Stimulated activated CD4-positive, alpha-beta T cell treated with anti-CD3 and anti-CD28 coated beads, Interleukin-2, amount 100 ng/mL, for 24 hours (primary cell): ENCODE measurements around the gene INPP5F.
A peak's percentile ranks its signal among the peaks of the same experiment; 100 is the strongest.
"Not testable (repeated sequence)": the region's sequence is repeated elsewhere in the genome, so short reads cannot be mapped to it uniquely, and the experiment has no call there.

ENCODE experiments used
- DNase-seq, 2 donors: peaks; one replicate each; pipeline ENCODE4 v3.0.0-alpha.2; 2020

Gene INPP5F

GRCh38 chr10:119706521-119707278, 19.1 kb upstream of the INPP5F start:
- no peak for DNase-seq

GRCh38 chr10:119707331-119707730, 18.5 kb upstream of the INPP5F start:
- peak; percentile 59 to 75 for DNase-seq

- not testable (repeated sequence) for DNase-seq
Measured at GRCh38 chr10:119710935-119711334, 14.9 kb upstream of the INPP5F start.

GRCh38 chr10:119713744-119714483, 11.9 kb upstream of the INPP5F start:
- DNase-seq, result no peak

- no peak for DNase-seq
Measured at GRCh38 chr10:119714484-119714816, 11.4 kb upstream of the INPP5F start.

GRCh38 chr10:119715628-119716505, 10.0 kb upstream of the INPP5F start:
- DNase-seq, result no peak

GRCh38 chr10:119723161-119723560, 2.7 kb upstream of the INPP5F start:
- no peak for DNase-seq

- no peak for DNase-seq
Measured at GRCh38 chr10:119723624-119724023, 2.2 kb upstream of the INPP5F start.

GRCh38 chr10:119724593-119725516, 995 bp upstream of the INPP5F start:
- DNase-seq, result no peak

- DNase-seq, result no peak
Measured at GRCh38 chr10:119725517-119725827, 378 bp upstream of the INPP5F start.

- peak in 1 of 2 donors; percentile 22 for DNase-seq
Measured at GRCh38 chr10:119726676-119727261, 919 bp downstream of the INPP5F start.

- no peak for DNase-seq
Measured at GRCh38 chr10:119728172-119728800, 2.4 kb downstream of the INPP5F start.

GRCh38 chr10:119734396-119735332, 8.8 kb downstream of the INPP5F start:
- no peak for DNase-seq

GRCh38 chr10:119735451-119735850, 9.6 kb downstream of the INPP5F start:
- no peak for DNase-seq

GRCh38 chr10:119736220-119736619, 10.4 kb downstream of the INPP5F start:
- DNase-seq, result no peak

GRCh38 chr10:119737039-119737663, 11.3 kb downstream of the INPP5F start:
- no peak for DNase-seq

GRCh38 chr10:119737823-119738222, 12.0 kb downstream of the INPP5F start:
- peak in 1 of 2 donors; percentile 34 for DNase-seq

GRCh38 chr10:119738962-119739361, 13.1 kb downstream of the INPP5F start:
- no peak for DNase-seq

GRCh38 chr10:119740096-119740495, 14.2 kb downstream of the INPP5F start:
- no peak for DNase-seq
